Measurements from ENCODE around the gene TRAF3.

TRAF3 gene

DNA sequence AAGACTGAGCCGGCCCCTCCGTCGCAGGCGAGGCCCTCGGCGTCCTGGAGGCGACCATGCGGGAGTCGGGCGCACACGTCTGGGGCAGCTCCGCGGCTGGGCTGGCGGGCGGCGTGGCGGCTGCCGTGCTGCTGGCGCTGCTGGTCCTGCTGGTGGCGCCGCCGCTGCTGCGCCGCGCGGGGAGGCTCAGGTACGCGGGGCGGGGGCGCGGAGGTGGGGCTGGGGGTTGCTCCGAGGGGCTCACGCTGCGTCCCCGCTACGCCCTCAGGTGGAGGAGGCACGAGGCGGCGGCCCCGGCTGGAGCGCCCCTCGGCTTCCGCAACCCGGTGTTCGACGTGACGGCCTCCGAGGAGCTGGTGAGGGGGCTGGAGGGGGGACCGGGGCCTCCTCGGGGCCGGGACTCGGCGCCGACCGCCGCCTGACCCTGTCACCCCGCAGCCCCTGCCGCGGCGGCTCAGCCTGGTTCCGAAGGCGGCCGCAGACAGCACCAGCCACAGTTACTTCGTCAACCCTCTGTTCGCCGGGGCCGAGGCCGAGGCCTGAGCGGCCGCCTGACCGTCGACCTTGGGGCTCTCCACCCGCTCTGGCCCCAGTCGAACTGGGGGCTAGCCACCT lies 153.0 kb downstream of the TRAF3 start:
- no peak for DNase-seq (ENCODE audit: low read depth)
- TF ChIP-seq, protein P1, sequence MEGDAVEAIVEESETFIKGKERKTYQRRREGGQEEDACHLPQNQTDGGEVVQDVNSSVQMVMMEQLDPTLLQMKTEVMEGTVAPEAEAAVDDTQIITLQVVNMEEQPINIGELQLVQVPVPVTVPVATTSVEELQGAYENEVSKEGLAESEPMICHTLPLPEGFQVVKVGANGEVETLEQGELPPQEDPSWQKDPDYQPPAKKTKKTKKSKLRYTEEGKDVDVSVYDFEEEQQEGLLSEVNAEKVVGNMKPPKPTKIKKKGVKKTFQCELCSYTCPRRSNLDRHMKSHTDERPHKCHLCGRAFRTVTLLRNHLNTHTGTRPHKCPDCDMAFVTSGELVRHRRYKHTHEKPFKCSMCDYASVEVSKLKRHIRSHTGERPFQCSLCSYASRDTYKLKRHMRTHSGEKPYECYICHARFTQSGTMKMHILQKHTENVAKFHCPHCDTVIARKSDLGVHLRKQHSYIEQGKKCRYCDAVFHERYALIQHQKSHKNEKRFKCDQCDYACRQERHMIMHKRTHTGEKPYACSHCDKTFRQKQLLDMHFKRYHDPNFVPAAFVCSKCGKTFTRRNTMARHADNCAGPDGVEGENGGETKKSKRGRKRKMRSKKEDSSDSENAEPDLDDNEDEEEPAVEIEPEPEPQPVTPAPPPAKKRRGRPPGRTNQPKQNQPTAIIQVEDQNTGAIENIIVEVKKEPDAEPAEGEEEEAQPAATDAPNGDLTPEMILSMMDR (IDR thresholded peaks at IDR 0.05; ENCODE audit: control insufficient read depth, extremely low read depth, insufficient read depth), result no peak
- no peak overlapping the region for H3K4me3 ChIP-seq (ENCODE audit: low read depth, low read length)

DNA sequence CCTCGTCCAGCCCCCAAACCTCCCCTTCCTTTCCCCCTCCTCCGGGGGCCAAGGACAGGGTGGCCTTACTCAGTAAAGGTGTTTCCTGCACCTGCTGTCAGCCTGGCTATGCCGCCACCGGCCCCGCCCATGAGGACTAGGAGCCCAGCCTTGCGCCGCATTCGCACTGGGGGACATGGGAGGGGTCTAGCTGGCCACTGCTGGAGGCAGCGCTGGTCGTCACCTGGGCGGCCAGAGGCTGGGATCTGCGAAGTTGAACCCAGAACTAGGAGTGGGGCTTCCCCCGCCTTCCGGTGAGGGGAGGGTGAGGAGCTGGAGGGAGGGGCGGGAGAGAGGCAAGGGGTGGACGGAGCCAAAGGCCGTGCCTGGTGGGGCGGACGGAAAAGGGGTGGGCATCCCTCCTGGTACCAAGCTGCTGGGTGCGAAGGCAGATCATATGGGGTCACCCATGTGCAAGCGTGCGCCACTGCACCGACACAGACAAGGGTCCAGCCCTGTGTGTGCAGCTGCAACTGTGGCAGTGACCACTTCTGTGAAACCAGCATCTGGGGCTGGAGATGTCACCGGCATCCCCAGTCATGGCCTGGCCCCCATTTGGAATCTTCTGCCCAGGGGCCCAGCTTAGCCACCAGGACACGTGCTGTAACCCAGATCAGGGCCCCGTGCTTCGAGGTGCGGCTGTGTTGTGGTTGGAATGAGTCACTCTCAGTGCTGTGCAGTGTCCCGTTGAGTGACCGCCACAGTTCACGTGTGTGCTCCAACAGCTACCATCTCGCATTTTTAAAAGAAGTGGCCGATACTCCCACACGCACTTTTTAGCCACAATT lies 153.7 kb downstream of the TRAF3 start:
- TF ChIP-seq, protein P1 (IDR thresholded peaks at IDR 0.05; ENCODE audit: control insufficient read depth, extremely low read depth, insufficient read depth), result no peak
- DNase-seq (ENCODE audit: low read depth), result no peak
- H3K4me3 ChIP-seq (ENCODE audit: low read depth, low read length), result no peak overlapping the region

DNA sequence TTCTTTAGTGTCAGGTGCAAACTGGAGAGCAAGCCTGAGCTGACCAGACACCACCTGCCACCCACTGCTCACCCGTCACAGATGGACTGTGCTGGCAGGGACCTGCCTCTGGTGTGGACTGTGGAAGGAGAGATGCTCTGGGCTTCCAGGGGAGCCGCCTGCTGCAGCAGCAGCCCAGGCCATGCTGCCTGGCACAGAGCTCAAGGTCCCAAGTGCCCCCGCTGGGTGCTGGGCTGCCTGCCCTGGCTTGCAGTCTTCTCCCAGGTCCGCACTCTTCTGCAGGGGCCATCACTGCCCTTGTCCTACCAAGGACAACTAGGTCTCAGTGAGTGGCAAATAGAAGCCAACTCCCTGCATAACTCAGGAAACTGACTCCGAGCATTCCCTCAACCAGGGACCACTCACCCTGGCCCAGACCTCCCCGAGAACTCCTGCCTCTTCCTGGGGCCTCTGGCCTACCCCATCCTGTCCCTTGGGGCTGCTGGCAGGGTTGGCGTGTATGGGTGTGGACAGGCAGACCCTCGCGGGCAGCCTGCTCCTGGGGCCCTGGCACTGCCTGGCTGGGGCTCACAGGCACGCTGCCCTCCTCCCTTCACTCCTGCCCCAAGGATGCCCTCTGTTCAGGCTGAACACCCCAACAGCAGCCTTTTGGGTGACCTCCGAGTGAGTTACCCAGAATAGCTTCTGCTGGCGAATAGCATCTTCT lies 154.5 kb downstream of the TRAF3 start:
- TF ChIP-seq, protein P1 (IDR thresholded peaks at IDR 0.05; ENCODE audit: control insufficient read depth, extremely low read depth, insufficient read depth), result no peak
- H3K4me3 ChIP-seq (ENCODE audit: low read depth, low read length), result no peak overlapping the region
- no peak for DNase-seq (ENCODE audit: low read depth)

DNA sequence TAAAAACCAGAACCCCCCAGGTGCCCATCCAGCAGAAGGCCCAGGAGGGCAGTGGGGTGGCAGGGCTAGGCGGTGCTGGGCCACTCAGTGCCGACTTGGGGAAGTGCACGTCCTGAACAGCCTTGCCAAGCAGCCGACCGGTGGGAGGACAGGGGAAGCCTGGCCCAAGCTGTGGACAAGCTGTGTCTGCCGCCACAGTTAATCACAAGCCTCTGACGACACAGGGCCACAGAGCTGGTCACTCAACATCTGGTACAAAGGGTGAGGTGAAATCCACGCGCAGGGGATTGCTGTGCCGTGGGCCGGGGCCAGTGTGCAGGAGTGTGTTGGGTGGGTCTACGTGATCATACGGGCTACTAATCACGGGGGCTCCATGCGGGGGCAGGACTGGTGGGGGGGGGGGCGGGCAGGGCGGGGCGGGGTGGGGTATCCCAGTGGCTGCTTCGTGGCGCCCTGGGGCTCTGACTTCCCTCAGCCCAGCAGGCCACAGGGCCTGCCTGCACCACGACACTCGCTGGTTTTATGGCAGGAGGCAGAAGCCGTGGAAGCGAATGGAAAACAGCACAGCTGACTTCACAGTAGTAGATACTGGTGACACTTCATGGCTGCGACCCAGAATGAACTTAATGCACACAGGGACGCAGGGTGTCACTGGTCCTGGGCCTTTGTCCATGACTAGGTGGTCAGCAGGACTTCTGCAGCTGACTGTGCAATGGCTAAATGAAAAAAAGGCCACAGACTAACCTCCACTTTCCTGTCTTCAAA lies 155.4 kb downstream of the TRAF3 start:
- TF ChIP-seq, protein P1 (IDR thresholded peaks at IDR 0.05; ENCODE audit: control insufficient read depth, extremely low read depth, insufficient read depth), result no peak
- no peak for DNase-seq (ENCODE audit: low read depth)
- no peak overlapping the region for H3K4me3 ChIP-seq (ENCODE audit: low read depth, low read length)

DNA sequence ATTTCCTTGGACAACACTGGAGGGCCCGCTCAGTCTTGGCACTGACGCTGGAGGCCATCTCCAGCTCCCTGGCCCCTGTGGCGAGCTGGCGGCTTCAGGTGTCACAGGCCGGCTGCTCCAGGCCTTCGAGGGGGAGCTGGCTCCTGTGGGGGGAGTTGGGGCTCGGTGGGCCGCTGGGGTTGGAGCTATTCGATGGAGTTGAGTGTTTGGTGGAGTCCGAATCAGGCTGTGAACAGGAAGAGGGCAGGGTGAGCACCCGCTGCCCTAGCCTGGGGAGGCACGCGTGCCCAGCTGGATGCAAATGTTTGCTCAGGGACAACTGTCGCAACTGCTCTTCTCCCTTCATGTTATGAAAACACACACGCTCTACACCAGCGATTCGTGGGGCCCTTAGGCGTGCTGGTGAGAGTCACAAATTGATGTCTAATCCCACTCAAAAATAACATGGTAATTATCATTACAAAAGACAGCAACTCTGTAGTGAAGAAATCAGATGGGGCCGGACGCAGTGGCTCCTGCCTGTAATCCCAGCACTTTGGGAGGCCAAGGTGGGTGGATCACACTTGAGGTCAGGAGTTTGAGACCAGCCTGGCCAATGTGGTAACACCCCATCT lies 156.5 kb downstream of the TRAF3 start:
- H3K4me3 ChIP-seq (ENCODE audit: low read depth, low read length), result no peak overlapping the region
- no peak for DNase-seq (ENCODE audit: low read depth)
- TF ChIP-seq, protein P1 (IDR thresholded peaks at IDR 0.05; ENCODE audit: control insufficient read depth, extremely low read depth, insufficient read depth), result no peak

DNA sequence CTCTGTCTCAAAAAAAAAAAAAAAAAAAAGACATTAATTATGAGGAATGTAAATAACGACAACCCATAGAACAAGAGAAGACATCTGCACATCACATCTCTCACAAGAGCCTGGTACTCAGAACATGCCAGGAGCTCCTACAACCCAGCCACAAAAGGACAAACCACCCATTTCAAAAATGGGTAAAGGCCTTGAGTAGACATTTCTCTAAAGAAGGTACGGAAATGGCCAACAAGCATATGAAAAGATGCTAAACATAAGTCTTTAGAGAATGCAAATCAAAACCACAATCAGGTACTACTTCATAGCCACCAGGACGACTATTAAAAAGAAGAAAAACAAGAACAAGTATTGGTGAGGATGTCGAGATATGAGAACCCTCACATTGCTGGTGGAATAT lies 158.5 kb downstream of the TRAF3 start:
- TF ChIP-seq, protein P1 (IDR thresholded peaks at IDR 0.05; ENCODE audit: control insufficient read depth, extremely low read depth, insufficient read depth), result no peak
- H3K4me3 ChIP-seq (ENCODE audit: low read depth, low read length), result no peak overlapping the region
- DNase-seq (ENCODE audit: low read depth), result no peak
